HuH-7.5 (cell line): ENCODE data around the gene BLZF1.
"Not testable (repeated sequence)": the region's sequence is repeated elsewhere in the genome, so short reads cannot be mapped to it uniquely, and the experiment has no call there.

ENCODE experiments used
- DNase-seq: peaks from one replicate; pipeline ENCODE4 v3.0.0; 2011; ENCODE audit warnings: low spot score

Gene BLZF1

GRCh38 chr1:169360415-169360814 is 7.6 kb upstream of the BLZF1 start:
- no peak for DNase-seq

- DNase-seq: no peak
Measured at GRCh38 chr1:169361281-169361680, 6.7 kb upstream of the BLZF1 start.

GRCh38 chr1:169363046-169363730 is 4.8 kb upstream of the BLZF1 start:
- DNase-seq: no peak

GRCh38 chr1:169364948-169365347 is 3.0 kb upstream of the BLZF1 start:
- DNase-seq: no peak

GRCh38 chr1:169367096-169367685 is 804 bp upstream of the BLZF1 start:
- no peak for DNase-seq

- no peak for DNase-seq
Measured at GRCh38 chr1:169368406-169368769, 393 bp downstream of the BLZF1 start.

GRCh38 chr1:169371404-169371803 is 3.4 kb downstream of the BLZF1 start:
- no peak for DNase-seq

GRCh38 chr1:169381162-169381561 is 13.2 kb downstream of the BLZF1 start:
- no peak for DNase-seq

GRCh38 chr1:169383449-169383848 is 15.5 kb downstream of the BLZF1 start:
- DNase-seq: no peak

GRCh38 chr1:169387399-169387798 is 19.4 kb downstream of the BLZF1 start:
- no peak for DNase-seq

- DNase-seq: no peak
Measured at GRCh38 chr1:169390303-169390702, 22.3 kb downstream of the BLZF1 start.

GRCh38 chr1:169392406-169392805 is 24.4 kb downstream of the BLZF1 start:
- no peak for DNase-seq

GRCh38 chr1:169395955-169396354 is 28.0 kb downstream of the BLZF1 start:
- DNase-seq: no peak

GRCh38 chr1:169402578-169402977 is 34.6 kb downstream of the BLZF1 start:
- DNase-seq: not testable (repeated sequence)

- DNase-seq: not testable (repeated sequence)
Measured at GRCh38 chr1:169408340-169408739, 40.3 kb downstream of the BLZF1 start.

- DNase-seq: no peak
Measured at GRCh38 chr1:169414952-169415351, 47.0 kb downstream of the BLZF1 start.

GRCh38 chr1:169421309-169421708 is 53.3 kb downstream of the BLZF1 start:
- DNase-seq: no peak

- DNase-seq: no peak
Measured at GRCh38 chr1:169426174-169426705, 58.2 kb downstream of the BLZF1 start.

GRCh38 chr1:169427081-169427641 is 59.2 kb downstream of the BLZF1 start, which contains the start of gene CCDC181:
Gene CCDC181, minus strand, starts transcription at chr1:169427474. Its CDS starts 2,547 bp downstream, at chr1:169424927.
- DNase-seq: peak; percentile 19
